ENCODE measurements around the gene PPP1R13B.

PPP1R13B gene

GRCh38 chr14:103847451-103848174 is at the start of gene PPP1R13B:
Gene PPP1R13B (minus strand): TSS chr14:103847575. CDS start chr14:103847307, 268 bp downstream.
- in situ Hi-C loops (cut with HindIII; ENCODE audit: low sequenced_read_pairs): no loop called here
- H3K4me3 ChIP-seq (ENCODE audit: low read depth, low read length): peak within 1 kb of the TSS; percentile 54
- TF ChIP-seq CTCF (IDR thresholded peaks at IDR 0.05; ENCODE audit: low read depth, low read length, missing control alignments): no peak
- DNase-seq (ENCODE audit: low read depth): peak; percentile 32

- H3K4me3 ChIP-seq (ENCODE audit: low read depth, low read length): no peak overlapping the region
- in situ Hi-C loops (cut with HindIII; ENCODE audit: low sequenced_read_pairs): no loop called here
- DNase-seq (ENCODE audit: low read depth): no peak
- no peak for TF ChIP-seq CTCF (IDR thresholded peaks at IDR 0.05; ENCODE audit: low read depth, low read length, missing control alignments)
Measured at GRCh38 chr14:103896578-103896977, 49.2 kb upstream of the PPP1R13B start.

- no peak for DNase-seq (ENCODE audit: low read depth)
Measured at GRCh38 chr14:103894723-103895059, 47.3 kb upstream of the PPP1R13B start.

GRCh38 chr14:103894034-103894722 is 46.8 kb upstream of the PPP1R13B start:
- no peak for DNase-seq (ENCODE audit: low read depth)
- in situ Hi-C loops (cut with HindIII; ENCODE audit: low sequenced_read_pairs): no loop called here
- H3K4me3 ChIP-seq (ENCODE audit: low read depth, low read length): no peak overlapping the region
- TF ChIP-seq CTCF (IDR thresholded peaks at IDR 0.05; ENCODE audit: low read depth, low read length, missing control alignments): no peak

More at GRCh38 chr14:103894723-103895059, 47.3 kb upstream of the PPP1R13B start:
- in situ Hi-C loops (cut with HindIII; ENCODE audit: low sequenced_read_pairs): no loop called here
- no peak for TF ChIP-seq CTCF (IDR thresholded peaks at IDR 0.05; ENCODE audit: low read depth, low read length, missing control alignments)
- no peak overlapping the region for H3K4me3 ChIP-seq (ENCODE audit: low read depth, low read length)

GRCh38 chr14:103892247-103892646 is 44.9 kb upstream of the PPP1R13B start:
- DNase-seq (ENCODE audit: low read depth): no peak
- H3K4me3 ChIP-seq (ENCODE audit: low read depth, low read length): no peak overlapping the region
- TF ChIP-seq CTCF (IDR thresholded peaks at IDR 0.05; ENCODE audit: low read depth, low read length, missing control alignments): no peak
- in situ Hi-C loops (cut with HindIII; ENCODE audit: low sequenced_read_pairs): no loop called here

- DNase-seq (ENCODE audit: low read depth): no peak
- TF ChIP-seq CTCF (IDR thresholded peaks at IDR 0.05; ENCODE audit: low read depth, low read length, missing control alignments): no peak
- in situ Hi-C loops (cut with HindIII; ENCODE audit: low sequenced_read_pairs): no loop called here
- H3K4me3 ChIP-seq (ENCODE audit: low read depth, low read length): no peak overlapping the region
Measured at GRCh38 chr14:103891667-103892215, 44.4 kb upstream of the PPP1R13B start.
